ENCODE results near the gene TANC1. TPM values are rescaled to one million over a fixed set of nuclear protein-coding genes. Genes with fewer than 3 reads are reported as not detected.

The TANC1 gene
- total RNA-seq, 1 experiment from 2014 or later, result 2.5 TPM

DNA sequence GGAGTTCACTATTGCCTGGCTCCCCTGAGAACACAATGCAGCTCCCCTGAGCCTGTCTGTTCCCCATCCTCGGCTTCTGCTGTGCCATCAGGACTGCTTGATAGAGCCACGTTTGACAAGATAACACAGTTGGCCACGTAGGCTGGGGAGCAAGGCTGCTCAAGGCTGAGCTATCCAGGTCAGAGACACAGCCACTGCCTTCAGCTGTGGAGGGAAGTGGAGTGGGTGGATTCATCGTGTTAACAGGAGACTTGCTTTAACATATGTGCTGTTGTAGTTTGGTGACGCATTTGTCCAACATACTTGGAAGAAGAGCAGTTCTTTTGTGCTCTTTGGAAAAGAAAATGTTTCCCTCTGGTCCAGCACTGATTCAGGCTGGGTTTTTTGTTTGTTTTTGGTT lies 249.2 kb downstream of the TANC1 start:
- Histone ChIP-seq H2BK120ac (ENCODE audit: low read depth, low read length, poor library complexity, severe bottlenecking) (no peak overlapping the region), H4K5ac (ENCODE audit: insufficient read length, low read depth, low read length) (no peak overlapping the region), H4K20me1 (ENCODE audit: control insufficient read depth, insufficient read depth, insufficient read length) (no peaks in the 10 kb centered on the region), H2BK20ac (ENCODE audit: low read depth, low read length, poor library complexity, severe bottlenecking) (no peak overlapping the region), H3K9me3 (ENCODE audit: control insufficient read depth, low read depth, low read length) (no peaks in the 10 kb centered on the region), H3K18ac (ENCODE audit: insufficient read length, low read depth, low read length) (no peak overlapping the region), H2AK5ac (ENCODE audit: insufficient read length, low read length) (no peak overlapping the region), H3K23me2 (ENCODE audit: insufficient read length, low read depth, low read length, poor library complexity, severe bottlenecking) (no peaks in the 10 kb centered on the region), H3K23ac (ENCODE audit: insufficient read length, low read depth, low read length) (no peak overlapping the region), H2BK12ac (ENCODE audit: insufficient read length, low read depth, low read length) (no peak overlapping the region), H3K9ac (ENCODE audit: extremely low read depth, insufficient read length, low read length) (no peak overlapping the region), H4K8ac (replicated peaks; ENCODE audit: insufficient read length, low read depth, low read length) (no peak overlapping the region), H3K14ac (ENCODE audit: insufficient read depth, low read length) (no peak overlapping the region), H3K56ac (ENCODE audit: insufficient read length, low read depth, low read length) (no peak overlapping the region), H3K4ac (ENCODE audit: low read depth, low read length) (no peak overlapping the region), H3K79me1 (ENCODE audit: insufficient read depth, low read depth, low read length, poor library complexity, severe bottlenecking) (no peaks in the 10 kb centered on the region), H2AFZ (ENCODE audit: low read length) (no peak overlapping the region), H3T11ph (ENCODE audit: low read length) (no peak overlapping the region), H3K79me2 (ENCODE audit: insufficient read depth, low read length) (no peaks in the 10 kb centered on the region), H3K27me3 (ENCODE audit: insufficient read depth, low read length) (peaks cover 32% of the 10 kb centered on the region; the same call in 1 of the 2 replicates), H4K91ac (ENCODE audit: insufficient read length, low read depth, low read length) (no peak overlapping the region), H2BK5ac (ENCODE audit: insufficient read length, low read length) (no peak overlapping the region), H3K4me2 (ENCODE audit: insufficient read depth, insufficient read length, low read length) (no peak overlapping the region), H2BK15ac (ENCODE audit: low read depth, low read length) (no peak overlapping the region), H3K27ac (ENCODE audit: insufficient read length, low read depth, low read length) (no peak overlapping the region), H3K4me1 (ENCODE audit: insufficient read depth, low read length) (no peaks in the 10 kb centered on the region)
- Mint-ChIP-seq H3K27ac (no peak overlapping the region), H3K27me3 (ENCODE audit: low read depth) (peaks cover 52% of the 10 kb centered on the region), H3K36me3 (ENCODE audit: insufficient read depth in 1 of 3, low read depth in 3 of 3) (peaks cover 0 to 3% (median 0%) of the 10 kb centered on the region in 3 experiments; a peak in 2 of 7 replicates), H3K4me1 (peaks cover 4 to 5% of the 10 kb centered on the region in 2 experiments), H3K9me3 (no peaks in the 10 kb centered on the region), H3K4me3 (no peak overlapping the region)
- no CpG with 5 or more reads among the region's 5 CpGs for WGBS (ENCODE audit: extremely low coverage, insufficient read length, low lambda C conversion rate)
- no peak for DNase-seq
- TF ChIP-seq, protein P1, sequence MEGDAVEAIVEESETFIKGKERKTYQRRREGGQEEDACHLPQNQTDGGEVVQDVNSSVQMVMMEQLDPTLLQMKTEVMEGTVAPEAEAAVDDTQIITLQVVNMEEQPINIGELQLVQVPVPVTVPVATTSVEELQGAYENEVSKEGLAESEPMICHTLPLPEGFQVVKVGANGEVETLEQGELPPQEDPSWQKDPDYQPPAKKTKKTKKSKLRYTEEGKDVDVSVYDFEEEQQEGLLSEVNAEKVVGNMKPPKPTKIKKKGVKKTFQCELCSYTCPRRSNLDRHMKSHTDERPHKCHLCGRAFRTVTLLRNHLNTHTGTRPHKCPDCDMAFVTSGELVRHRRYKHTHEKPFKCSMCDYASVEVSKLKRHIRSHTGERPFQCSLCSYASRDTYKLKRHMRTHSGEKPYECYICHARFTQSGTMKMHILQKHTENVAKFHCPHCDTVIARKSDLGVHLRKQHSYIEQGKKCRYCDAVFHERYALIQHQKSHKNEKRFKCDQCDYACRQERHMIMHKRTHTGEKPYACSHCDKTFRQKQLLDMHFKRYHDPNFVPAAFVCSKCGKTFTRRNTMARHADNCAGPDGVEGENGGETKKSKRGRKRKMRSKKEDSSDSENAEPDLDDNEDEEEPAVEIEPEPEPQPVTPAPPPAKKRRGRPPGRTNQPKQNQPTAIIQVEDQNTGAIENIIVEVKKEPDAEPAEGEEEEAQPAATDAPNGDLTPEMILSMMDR (conservative IDR thresholded peaks at IDR 0.05), result no peak
